ENCODE measurements around the gene EXOC4. TPM values are rescaled to one million over a fixed set of nuclear protein-coding genes. Genes with fewer than 3 reads are reported as not detected.

EXOC4 gene
- total and polyA plus RNA-seq, 2 donors (not counting 3 experiments of a cell fraction or from before 2014, with no cell fraction given) = 20.3 to 73.1 TPM

- H3K27ac ChIP-seq (ENCODE audit: insufficient read depth, low read depth, low read length) = no peak overlapping the region
- no peaks in the 10 kb centered on the region for H4K20me1 ChIP-seq (replicated peaks; ENCODE audit: control insufficient read depth, extremely low read depth, insufficient read depth, low read length)
- FAIRE-seq (no peak), DNase-seq (ENCODE audit: low read depth, low spot score) (no peak)
- ChIA-PET POLR2A (no interaction called here), CTCF (no interaction called here)
- dilution Hi-C loops (cut with MboI; ENCODE audit: extremely low pct_ligation_motif_present, low sequenced_read_pairs) = no loop called here
- H3K36me3 ChIP-seq (ENCODE audit: control insufficient read depth in 2 of 2, extremely low read depth in 1 of 2, insufficient read depth in 2 of 2, low read length in 2 of 2) = no peaks in the 10 kb centered on the region
- no peak overlapping the region for H3K9ac ChIP-seq (replicated peaks; ENCODE audit: extremely low read depth, insufficient read depth, low read length)
- no peak overlapping the region for H3K4me2 ChIP-seq (ENCODE audit: insufficient read depth, low read length)
- TF ChIP-seq, protein P1, sequence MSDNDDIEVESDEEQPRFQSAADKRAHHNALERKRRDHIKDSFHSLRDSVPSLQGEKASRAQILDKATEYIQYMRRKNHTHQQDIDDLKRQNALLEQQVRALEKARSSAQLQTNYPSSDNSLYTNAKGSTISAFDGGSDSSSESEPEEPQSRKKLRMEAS (IDR thresholded peaks at IDR 0.05; ENCODE audit: insufficient read depth, insufficient read length) = no peak
- TF ChIP-seq MYC (IDR thresholded peaks at IDR 0.05; ENCODE audit: low read depth, low read length) = no peak
- TF ChIP-seq POLR2AphosphoS5 (IDR thresholded peaks at IDR 0.05; ENCODE audit: insufficient read depth, low read depth, low read length) = no peak
- TF ChIP-seq EZH2 (IDR thresholded peaks at IDR 0.05; ENCODE audit: borderline replicate concordance, low read depth, low read length, severe bottlenecking) = no peak
- no peak for TF ChIP-seq POLR2A (IDR thresholded peaks at IDR 0.05; ENCODE audit: low read depth, low read length)
- TF ChIP-seq FOS (IDR thresholded peaks at IDR 0.05; ENCODE audit: borderline replicate concordance, insufficient read depth, low read length) = no peak
- TF ChIP-seq CTCF (IDR thresholded peaks at IDR 0.05; ENCODE audit: extremely low read depth in 1 of 2, insufficient read depth in 1 of 2, low read depth in 1 of 2, low read length in 2 of 2) = no peak
- no peak for TF ChIP-seq JUN (IDR thresholded peaks at IDR 0.05; ENCODE audit: borderline replicate concordance, insufficient read depth, insufficient read length, low read depth)
- TF ChIP-seq GATA2 (IDR thresholded peaks at IDR 0.05; ENCODE audit: insufficient read depth, insufficient read length, low read depth, low read length) = no peak
- no peaks in the 10 kb centered on the region for H3K4me1 ChIP-seq (ENCODE audit: control insufficient read depth, extremely low read depth, insufficient read depth, low read length)
- no peaks in the 10 kb centered on the region for H3K79me2 ChIP-seq (ENCODE audit: control insufficient read depth, insufficient read depth, low read length)
- no peak overlapping the region for H2AFZ ChIP-seq (ENCODE audit: low read depth, low read length)
- H3K9me3 ChIP-seq (replicated peaks; ENCODE audit: control insufficient read depth, insufficient read depth, low read length) = no peaks in the 10 kb centered on the region
- BruUV-seq (replicated peaks) = no TSS peak
- no peaks in the 10 kb centered on the region for H3K27me3 ChIP-seq (ENCODE audit: control insufficient read depth in 2 of 2, insufficient read depth in 2 of 2, low read length in 2 of 2)
- H3K4me3 ChIP-seq (replicated peaks in 1 of 3; ENCODE audit: insufficient read depth in 1 of 3, low read depth in 1 of 3, low read length in 3 of 3) = no peak overlapping the region
- intact Hi-C loops (cut with micrococcal nuclease) = no loop called here
- H3K9me1 ChIP-seq (replicated peaks; ENCODE audit: control insufficient read depth, extremely low read depth, insufficient read depth, low read length) = no peaks in the 10 kb centered on the region
Observed at GRCh38 chr7:133540096-133540860, 287.4 kb downstream of the EXOC4 start.
